ENCODE results near the gene EXOSC5.

- TF ChIP-seq CTCF (conservative IDR thresholded peaks at IDR 0.05; ENCODE audit: low read length) = no peak
- no peak for TF ChIP-seq EZH2phosphoT487 (IDR thresholded peaks at IDR 0.05; ENCODE audit: borderline replicate concordance)
Measured at GRCh38 chr19:41371541-41371940, 25.6 kb downstream of the EXOSC5 start.
